GM13976 (cell line): Measurements from ENCODE around the gene TEX44.
"Not testable (repeated sequence)": the region's sequence is repeated elsewhere in the genome, so short reads cannot be mapped to it uniquely, and the experiment has no call there.

ENCODE experiments used
- DNase-seq: peaks from one replicate; pipeline ENCODE4 v3.0.0; 2012; ENCODE audit warnings: low spot score
- CTCF ChIP-seq: IDR thresholded peaks from 2 replicates; pipeline ENCODE4 v1.5.1; 2012; ENCODE audit warnings: borderline replicate concordance, mild to moderate bottlenecking; ENCODE audit not compliant: insufficient read depth; ENCODE audit errors: extremely low read depth, missing control alignments, control extremely low read depth
- in situ Hi-C: fragments of 300-500 bp; cut with MboI; formaldehyde crosslinking; loops from one replicate; pipeline ENCODE4 v1.12.0; 2022; ENCODE audit warnings: low sequenced_read_pairs, mixed read lengths, inconsistent platforms; ENCODE audit not compliant: unreplicated experiment

Gene TEX44

GRCh38 chr2:231563378-231563961 lies 29.2 kb upstream of the TEX44 start:
- peak; percentile 68 for TF ChIP-seq CTCF
- peak; percentile 78 for DNase-seq
- in situ Hi-C loops: no loop called here

GRCh38 chr2:231565887-231566594 lies 26.6 kb upstream of the TEX44 start:
- no peak for DNase-seq
- no peak for TF ChIP-seq CTCF
- in situ Hi-C loops: no loop called here

- no peak for DNase-seq
- in situ Hi-C loops: no loop called here
- no peak for TF ChIP-seq CTCF
Measured at GRCh38 chr2:231567159-231567558, 25.5 kb upstream of the TEX44 start.

- no peak for TF ChIP-seq CTCF
- no peak for DNase-seq
- in situ Hi-C loops: no loop called here
Measured at GRCh38 chr2:231568098-231568784, 24.4 kb upstream of the TEX44 start.

GRCh38 chr2:231568785-231569435 lies 23.8 kb upstream of the TEX44 start:
- in situ Hi-C loops: no loop called here
- DNase-seq: peak; percentile 44
- no peak for TF ChIP-seq CTCF

- DNase-seq, in situ Hi-C loops: not testable (repeated sequence)
Measured at GRCh38 chr2:231570915-231571314, 21.7 kb upstream of the TEX44 start.
